ENCODE results near the gene ZBED4. TPM values are rescaled to one million over a fixed set of nuclear protein-coding genes. Genes with fewer than 3 reads are reported as not detected.

The ZBED4 gene
- total and polyA plus RNA-seq, 2 of the 13 experiments (the other 11 are each of a cell fraction or from before 2014, with no cell fraction given): 5.4 to 9.6 TPM

DNA sequence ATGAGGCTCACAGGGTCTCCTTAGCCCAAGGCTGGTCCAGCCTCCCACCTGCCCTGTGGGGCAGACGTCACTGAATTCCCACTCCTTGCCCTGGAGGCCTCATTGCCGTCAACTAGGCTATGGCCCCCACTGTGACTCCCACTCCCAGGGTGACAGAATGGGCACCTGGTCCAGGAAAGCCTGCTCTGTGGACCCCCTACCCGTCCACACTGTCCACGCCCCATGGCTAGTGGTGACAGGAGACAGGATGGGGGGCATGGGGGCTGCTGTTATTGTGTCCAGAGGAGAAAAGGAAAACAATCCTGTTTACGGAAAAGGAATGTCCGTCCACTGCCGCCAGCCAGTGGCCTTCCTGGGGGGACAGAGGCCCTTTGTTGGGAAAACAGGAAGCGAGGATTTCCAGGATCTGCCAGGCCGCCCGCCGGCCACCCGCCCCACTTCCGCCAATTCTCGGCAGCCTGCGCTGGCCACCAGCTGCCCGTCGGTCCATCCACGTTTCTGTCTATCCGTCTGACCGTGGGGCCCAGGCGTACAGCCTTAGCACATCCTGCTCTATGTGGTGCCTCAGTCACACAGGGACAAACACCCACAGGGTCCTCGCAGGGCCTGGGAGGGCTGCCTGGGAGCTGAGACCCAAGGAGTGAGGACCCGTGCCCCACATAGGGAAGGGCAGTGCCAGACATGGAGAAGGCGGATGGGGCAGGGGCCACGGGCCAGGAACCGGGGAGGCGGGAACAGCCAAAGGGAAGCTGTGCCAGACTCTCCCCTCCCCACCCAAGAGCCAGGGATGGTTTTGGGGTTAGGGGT lies 84.3 kb downstream of the ZBED4 start (continued):
- TF ChIP-seq, protein P1, sequence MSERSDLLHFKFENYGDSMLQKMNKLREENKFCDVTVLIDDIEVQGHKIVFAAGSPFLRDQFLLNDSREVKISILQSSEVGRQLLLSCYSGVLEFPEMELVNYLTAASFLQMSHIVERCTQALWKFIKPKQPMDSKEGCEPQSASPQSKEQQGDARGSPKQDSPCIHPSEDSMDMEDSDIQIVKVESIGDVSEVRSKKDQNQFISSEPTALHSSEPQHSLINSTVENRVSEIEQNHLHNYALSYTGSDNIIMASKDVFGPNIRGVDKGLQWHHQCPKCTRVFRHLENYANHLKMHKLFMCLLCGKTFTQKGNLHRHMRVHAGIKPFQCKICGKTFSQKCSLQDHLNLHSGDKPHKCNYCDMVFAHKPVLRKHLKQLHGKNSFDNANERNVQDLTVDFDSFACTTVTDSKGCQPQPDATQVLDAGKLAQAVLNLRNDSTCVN (CRISPR knock-in tag; IDR thresholded peaks at IDR 0.05; ENCODE audit: borderline replicate concordance): no peak
- TF ChIP-seq SPEN (CRISPR knock-in tag; IDR thresholded peaks at IDR 0.05; ENCODE audit: low read depth) (peak; percentile 76), GABPA (IDR thresholded peaks at IDR 0.05; ENCODE audit: low read depth, low read length) (peak; percentile 67), GABPA (CRISPR knock-in tag; IDR thresholded peaks at IDR 0.05; ENCODE audit: low read depth) (peak; percentile 90), YY1 (IDR thresholded peaks at IDR 0.05; ENCODE audit: insufficient read depth, insufficient replicate concordance, low read depth, low read length) (no peak), CCDC6 (CRISPR knock-in tag; IDR thresholded peaks at IDR 0.05) (no peak), SIN3B (IDR thresholded peaks at IDR 0.05; ENCODE audit: low read length) (no peak), HOXA3 (CRISPR knock-in tag; IDR thresholded peaks at IDR 0.05) (peak; percentile 54; the same call in 1 of the 2 replicates), KDM5B (CRISPR knock-in tag; IDR thresholded peaks at IDR 0.05; ENCODE audit: borderline replicate concordance) (peak; percentile 73; the same call in 1 of the 2 replicates), NR2C2 (CRISPR knock-in tag; IDR thresholded peaks at IDR 0.05; ENCODE audit: borderline replicate concordance) (0 out of 2 replicates have a peak, but pooled peaks have one; percentile 13), ASH2L (IDR thresholded peaks at IDR 0.05; ENCODE audit: insufficient read length, low read depth, low read length) (peak; percentile 65), ZFX (CRISPR knock-in tag; IDR thresholded peaks at IDR 0.05; ENCODE audit: low read depth) (peak; percentile 86), GATA4 (IDR thresholded peaks at IDR 0.05; ENCODE audit: borderline replicate concordance, low read depth) (peak; percentile 78; the same call in 1 of the 2 replicates), ZNF367 (CRISPR knock-in tag; IDR thresholded peaks at IDR 0.05; ENCODE audit: borderline replicate concordance) (no peak), ZNF589 (CRISPR knock-in tag; conservative IDR thresholded peaks at IDR 0.05) (0 out of 2 replicates have a peak, but pooled peaks have one; percentile 18), ZNF775 (CRISPR knock-in tag; IDR thresholded peaks at IDR 0.05; ENCODE audit: borderline replicate concordance) (no peak), BRD4 (CRISPR knock-in tag; IDR thresholded peaks at IDR 0.05) (no peak; the same call in 1 of the 2 replicates), KAT7 (CRISPR knock-in tag; IDR thresholded peaks at IDR 0.05; ENCODE audit: borderline replicate concordance) (no peak; the same call in 1 of the 2 replicates), HMG20B (CRISPR knock-in tag; conservative IDR thresholded peaks at IDR 0.05) (no peak), ZNF326 (CRISPR knock-in tag; IDR thresholded peaks at IDR 0.05; ENCODE audit: borderline replicate concordance) (no peak)
- TF ChIP-seq, protein P2, sequence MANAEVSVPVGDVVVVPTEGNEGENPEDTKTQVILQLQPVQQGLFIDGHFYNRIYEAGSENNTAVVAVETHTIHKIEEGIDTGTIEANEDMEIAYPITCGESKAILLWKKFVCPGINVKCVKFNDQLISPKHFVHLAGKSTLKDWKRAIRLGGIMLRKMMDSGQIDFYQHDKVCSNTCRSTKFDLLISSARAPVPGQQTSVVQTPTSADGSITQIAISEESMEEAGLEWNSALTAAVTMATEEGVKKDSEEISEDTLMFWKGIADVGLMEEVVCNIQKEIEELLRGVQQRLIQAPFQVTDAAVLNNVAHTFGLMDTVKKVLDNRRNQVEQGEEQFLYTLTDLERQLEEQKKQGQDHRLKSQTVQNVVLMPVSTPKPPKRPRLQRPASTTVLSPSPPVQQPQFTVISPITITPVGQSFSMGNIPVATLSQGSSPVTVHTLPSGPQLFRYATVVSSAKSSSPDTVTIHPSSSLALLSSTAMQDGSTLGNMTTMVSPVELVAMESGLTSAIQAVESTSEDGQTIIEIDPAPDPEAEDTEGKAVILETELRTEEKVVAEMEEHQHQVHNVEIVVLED (CRISPR knock-in tag; IDR thresholded peaks at IDR 0.05; ENCODE audit: borderline replicate concordance): peak; percentile 46
- TF ChIP-seq, protein P3, sequence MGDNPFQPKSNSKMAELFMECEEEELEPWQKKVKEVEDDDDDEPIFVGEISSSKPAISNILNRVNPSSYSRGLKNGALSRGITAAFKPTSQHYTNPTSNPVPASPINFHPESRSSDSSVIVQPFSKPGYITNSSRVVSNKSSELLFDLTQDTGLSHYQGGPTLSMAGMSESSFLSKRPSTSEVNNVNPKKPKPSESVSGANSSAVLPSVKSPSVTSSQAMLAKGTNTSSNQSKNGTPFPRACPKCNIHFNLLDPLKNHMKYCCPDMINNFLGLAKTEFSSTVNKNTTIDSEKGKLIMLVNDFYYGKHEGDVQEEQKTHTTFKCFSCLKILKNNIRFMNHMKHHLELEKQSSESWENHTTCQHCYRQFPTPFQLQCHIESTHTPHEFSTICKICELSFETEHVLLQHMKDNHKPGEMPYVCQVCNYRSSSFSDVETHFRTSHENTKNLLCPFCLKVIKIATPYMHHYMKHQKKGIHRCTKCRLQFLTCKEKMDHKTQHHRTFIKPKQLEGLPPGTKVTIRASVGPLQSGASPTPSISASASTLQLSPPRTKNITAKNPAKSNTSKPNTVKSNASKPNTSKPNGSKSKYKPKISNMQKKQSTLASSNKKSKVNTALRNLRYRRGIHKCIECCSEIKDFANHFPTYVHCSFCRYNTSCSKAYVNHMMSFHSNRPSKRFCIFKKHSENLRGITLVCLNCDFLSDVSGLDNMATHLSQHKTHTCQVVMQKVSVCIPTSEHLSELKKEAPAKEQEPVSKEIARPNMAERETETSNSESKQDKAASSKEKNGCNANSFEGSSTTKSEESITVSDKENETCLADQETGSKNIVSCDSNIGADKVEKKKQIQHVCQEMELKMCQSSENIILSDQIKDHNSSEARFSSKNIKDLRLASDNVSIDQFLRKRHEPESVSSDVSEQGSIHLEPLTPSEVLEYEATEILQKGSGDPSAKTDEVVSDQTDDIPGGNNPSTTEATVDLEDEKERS (CRISPR knock-in tag; IDR thresholded peaks at IDR 0.05): no peak
- TF ChIP-seq, protein P4, sequence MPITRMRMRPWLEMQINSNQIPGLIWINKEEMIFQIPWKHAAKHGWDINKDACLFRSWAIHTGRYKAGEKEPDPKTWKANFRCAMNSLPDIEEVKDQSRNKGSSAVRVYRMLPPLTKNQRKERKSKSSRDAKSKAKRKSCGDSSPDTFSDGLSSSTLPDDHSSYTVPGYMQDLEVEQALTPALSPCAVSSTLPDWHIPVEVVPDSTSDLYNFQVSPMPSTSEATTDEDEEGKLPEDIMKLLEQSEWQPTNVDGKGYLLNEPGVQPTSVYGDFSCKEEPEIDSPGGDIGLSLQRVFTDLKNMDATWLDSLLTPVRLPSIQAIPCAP (CRISPR knock-in tag; IDR thresholded peaks at IDR 0.05; ENCODE audit: low read depth): no peak

All from HepG2 (cell line).